AG09309 (cell line): Measurements from ENCODE around the gene MAP4K2.

Experiments used
- DNase-seq: peaks from one replicate; pipeline ENCODE4 v3.0.0-alpha.2; 2010; ENCODE audit warnings: low read depth
- H3K4me3 ChIP-seq: 2 replicates; pipeline ENCODE4 v1.5.1; 2011; ENCODE audit warnings: mild to moderate bottlenecking, low read depth, low read length, moderate library complexity; ENCODE audit not compliant: control insufficient read depth
- CTCF ChIP-seq: IDR thresholded peaks from 2 replicates; pipeline ENCODE4 v1.5.1; 2011; ENCODE audit warnings: mild to moderate bottlenecking, low read depth, low read length, inconsistent platforms; ENCODE audit not compliant: insufficient read depth, control insufficient read depth; ENCODE audit errors: missing control alignments

MAP4K2 gene

DNA sequence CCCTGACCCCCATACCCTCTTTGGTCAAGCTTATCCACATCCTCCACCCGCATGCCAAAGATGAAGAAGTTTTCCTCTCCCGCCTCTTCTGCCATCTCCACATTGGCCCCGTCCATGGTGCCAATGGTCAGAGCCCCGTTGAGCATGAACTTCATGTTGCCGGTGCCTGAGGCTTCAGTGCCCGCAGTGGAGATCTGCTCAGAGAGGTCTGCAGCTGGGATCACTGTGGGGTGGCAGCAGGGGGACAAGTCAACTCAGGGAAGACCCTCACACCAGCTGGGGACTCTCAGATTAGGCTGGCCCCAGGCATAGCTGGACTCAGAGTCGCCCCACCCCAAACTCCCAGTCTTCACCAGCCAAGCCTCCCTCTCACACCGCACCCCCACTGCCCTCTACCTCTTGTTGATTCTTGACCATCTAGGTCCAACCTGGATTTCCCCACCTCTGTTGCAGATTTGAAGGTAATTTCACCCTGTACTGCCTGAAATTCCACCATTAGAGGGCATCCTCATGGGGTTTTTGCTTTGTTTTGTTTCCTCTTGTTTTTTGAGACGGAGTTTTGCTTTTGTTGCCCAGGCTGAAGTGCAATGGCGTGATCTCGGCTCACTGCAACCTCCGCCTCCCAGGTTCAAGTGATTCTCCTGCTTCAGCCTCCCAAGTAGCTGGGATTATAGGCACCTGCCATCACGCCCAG, 52.5 kb downstream of the MAP4K2 start:
- no peak for DNase-seq
- no peak overlapping the region for H3K4me3 ChIP-seq
- no peak for TF ChIP-seq CTCF

GRCh38 chr11:64747961-64748665, 54.9 kb downstream of the MAP4K2 start:
- H3K4me3 ChIP-seq, result no peak overlapping the region
- no peak for TF ChIP-seq CTCF
- DNase-seq, result peak; percentile 72

- DNase-seq, result no peak
- no peak overlapping the region for H3K4me3 ChIP-seq
- no peak for TF ChIP-seq CTCF
These were observed 56.5 kb downstream of the MAP4K2 start for GRCh38 chr11:64746486-64746885.

GRCh38 chr11:64745521-64746328, 57.3 kb downstream of the MAP4K2 start:
- no peak for TF ChIP-seq CTCF
- no peak for DNase-seq
- H3K4me3 ChIP-seq, result no peak overlapping the region; the same call in 1 of the 2 replicates

- DNase-seq, result no peak
These were observed 57.9 kb downstream of the MAP4K2 start for GRCh38 chr11:64745189-64745520.

More at GRCh38 chr11:64745189-64745520, 57.9 kb downstream of the MAP4K2 start:
- TF ChIP-seq CTCF, result no peak
- no peak overlapping the region; the same call in 1 of the 2 replicates for H3K4me3 ChIP-seq
